Measurements from ENCODE around the gene SYT15B. TPM values are rescaled to one million over a fixed set of nuclear protein-coding genes. Genes with fewer than 3 reads are reported as not detected.
A peak's percentile ranks its signal among the peaks of the same experiment; 100 is the strongest.
"Not testable (repeated sequence)": the region's sequence is repeated elsewhere in the genome, so short reads cannot be mapped to it uniquely, and the experiment has no call there.

Gene SYT15B
- total and polyA plus RNA-seq, 10 of the 15 experiments (the other 5 are each of a cell fraction or from before 2014, with no cell fraction given), result 0.03 to 0.18 TPM; not detected in 8

DNA sequence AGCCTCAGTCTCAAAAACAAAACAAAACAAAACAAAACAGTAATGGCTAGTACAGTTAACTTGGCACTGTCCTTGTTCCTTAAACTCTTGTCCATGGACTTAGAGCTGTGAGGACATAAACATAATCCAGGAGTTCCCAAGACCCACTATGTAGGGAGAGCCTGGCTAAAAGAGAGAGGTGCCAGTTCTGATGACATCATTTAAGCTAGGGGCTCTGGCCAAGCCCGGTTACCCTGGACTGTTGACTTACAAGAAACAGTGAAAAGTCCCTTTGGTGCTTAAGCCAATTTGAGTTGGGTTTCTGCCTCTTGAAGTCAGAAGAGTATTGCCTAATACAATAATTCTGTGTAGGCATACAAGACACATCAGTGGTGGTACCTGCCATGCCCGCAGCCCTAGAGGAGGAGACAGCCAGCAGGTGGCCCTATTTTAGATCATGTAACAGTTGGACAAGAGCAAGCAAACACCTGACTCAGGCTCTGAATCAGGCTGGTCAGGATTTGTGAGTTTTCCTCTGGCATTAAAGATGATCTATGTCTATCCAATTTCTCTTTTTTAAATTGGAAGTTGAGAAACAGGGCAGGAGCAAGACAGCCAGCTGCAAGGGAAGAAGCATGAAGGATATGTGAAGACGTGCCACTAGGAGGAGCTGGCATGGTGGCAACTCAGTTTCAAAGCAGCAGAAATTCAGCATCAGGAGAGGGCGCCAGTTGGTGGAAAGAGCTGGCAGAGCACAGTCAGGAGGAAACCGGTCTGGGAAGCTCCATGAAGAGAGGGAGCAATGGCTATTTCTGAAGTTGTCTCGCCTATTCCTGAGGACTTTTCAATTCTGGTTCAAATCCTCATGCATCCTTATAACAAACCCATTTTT lies 12.2 kb upstream of the SYT15B start:
- H3K27me3 ChIP-seq (replicated peaks in 1 of 2; ENCODE audit: control insufficient read depth in 2 of 2, insufficient read depth in 2 of 2, low read length in 1 of 2); H4K20me1 ChIP-seq (ENCODE audit: control insufficient read depth, insufficient read depth); RAD21 ChIA-PET (ENCODE audit: unreplicated experiment); H3K4me2 ChIP-seq (ENCODE audit: control insufficient read depth, insufficient read depth); DNase-seq (ENCODE audit: low read depth, low spot score); H3K9ac ChIP-seq (ENCODE audit: control insufficient read depth, insufficient read depth, low read length); FAIRE-seq; H3K9me3 ChIP-seq (replicated peaks; ENCODE audit: control insufficient read depth, insufficient read depth, low read length); in situ Hi-C loops (cut with MboI); CTCF ChIA-PET; H3K27ac ChIP-seq (ENCODE audit: control insufficient read depth, insufficient read depth); intact Hi-C loops (cut with micrococcal nuclease; ENCODE audit: unreplicated experiment); H3K36me3 ChIP-seq (ENCODE audit: control insufficient read depth in 2 of 2, insufficient read depth in 2 of 2, low read length in 1 of 2); H3K4me1 ChIP-seq (ENCODE audit: control insufficient read depth, insufficient read depth, low read length); H3K79me2 ChIP-seq (ENCODE audit: control insufficient read depth, insufficient read depth, low read length); SMC1A ChIA-PET (ENCODE audit: uncharacterized antibody, unreplicated experiment); BruUV-seq (replicated peaks); H2AFZ ChIP-seq (ENCODE audit: control insufficient read depth, low read depth, low read length); POLR2A ChIA-PET; H3K4me3 ChIP-seq: not testable (repeated sequence)
- 0% methylated on average over 4 of the region's 6 CpGs for WGBS (ENCODE audit: insufficient coverage, insufficient replicate concordance, low lambda C conversion rate, missing lambda C conversion rate)
- peak; percentile 73 for ATAC-seq
- TF ChIP-seq, protein P1, sequence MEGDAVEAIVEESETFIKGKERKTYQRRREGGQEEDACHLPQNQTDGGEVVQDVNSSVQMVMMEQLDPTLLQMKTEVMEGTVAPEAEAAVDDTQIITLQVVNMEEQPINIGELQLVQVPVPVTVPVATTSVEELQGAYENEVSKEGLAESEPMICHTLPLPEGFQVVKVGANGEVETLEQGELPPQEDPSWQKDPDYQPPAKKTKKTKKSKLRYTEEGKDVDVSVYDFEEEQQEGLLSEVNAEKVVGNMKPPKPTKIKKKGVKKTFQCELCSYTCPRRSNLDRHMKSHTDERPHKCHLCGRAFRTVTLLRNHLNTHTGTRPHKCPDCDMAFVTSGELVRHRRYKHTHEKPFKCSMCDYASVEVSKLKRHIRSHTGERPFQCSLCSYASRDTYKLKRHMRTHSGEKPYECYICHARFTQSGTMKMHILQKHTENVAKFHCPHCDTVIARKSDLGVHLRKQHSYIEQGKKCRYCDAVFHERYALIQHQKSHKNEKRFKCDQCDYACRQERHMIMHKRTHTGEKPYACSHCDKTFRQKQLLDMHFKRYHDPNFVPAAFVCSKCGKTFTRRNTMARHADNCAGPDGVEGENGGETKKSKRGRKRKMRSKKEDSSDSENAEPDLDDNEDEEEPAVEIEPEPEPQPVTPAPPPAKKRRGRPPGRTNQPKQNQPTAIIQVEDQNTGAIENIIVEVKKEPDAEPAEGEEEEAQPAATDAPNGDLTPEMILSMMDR (IDR thresholded peaks at IDR 0.05 in 2 of 3, conservative IDR thresholded peaks at IDR 0.05 in 1 of 3; ENCODE audit: control insufficient read depth in 2 of 3, extremely low read depth in 1 of 3, insufficient read depth in 1 of 3, low read depth in 3 of 3, low read length in 3 of 3), result peak in 2 of 3 experiments; percentile 15 to 25; a peak in 2 of 6 replicates

DNA sequence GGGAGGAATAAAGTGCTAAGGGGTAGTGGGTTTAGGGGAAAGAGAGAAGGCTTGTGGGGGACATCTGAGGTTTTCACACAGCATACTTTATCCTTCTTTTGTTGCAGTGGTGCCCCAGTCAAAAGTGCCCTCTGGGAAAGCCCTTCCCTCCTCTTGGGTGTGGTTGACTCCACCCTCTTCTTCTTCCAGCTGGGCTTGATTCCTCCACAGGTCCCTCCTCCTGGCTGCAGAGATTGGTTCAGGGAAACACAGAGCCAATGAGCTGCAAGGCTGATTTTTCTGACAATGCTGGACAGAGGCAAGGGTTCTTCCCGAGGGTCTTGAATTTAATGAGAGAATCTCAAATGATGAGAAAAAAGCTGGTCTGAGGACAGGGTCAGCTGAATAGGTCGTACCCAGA lies 7.4 kb upstream of the SYT15B start:
- SMC1A ChIA-PET (ENCODE audit: uncharacterized antibody, unreplicated experiment); POLR2A ChIA-PET; H3K4me2 ChIP-seq (ENCODE audit: control insufficient read depth, insufficient read depth); H2AFZ ChIP-seq (ENCODE audit: control insufficient read depth, low read depth, low read length); DNase-seq (ENCODE audit: low read depth, low spot score); H3K79me2 ChIP-seq (ENCODE audit: control insufficient read depth, insufficient read depth, low read length); CTCF ChIA-PET; ATAC-seq; H3K4me1 ChIP-seq (ENCODE audit: control insufficient read depth, insufficient read depth, low read length); intact Hi-C loops (cut with micrococcal nuclease; ENCODE audit: unreplicated experiment); H3K9me3 ChIP-seq (replicated peaks; ENCODE audit: control insufficient read depth, insufficient read depth, low read length); H3K27ac ChIP-seq (ENCODE audit: control insufficient read depth, insufficient read depth); H3K4me3 ChIP-seq; H3K27me3 ChIP-seq (replicated peaks in 1 of 2; ENCODE audit: control insufficient read depth in 2 of 2, insufficient read depth in 2 of 2, low read length in 1 of 2); H3K9ac ChIP-seq (ENCODE audit: control insufficient read depth, insufficient read depth, low read length); in situ Hi-C loops (cut with MboI); FAIRE-seq; RAD21 ChIA-PET (ENCODE audit: unreplicated experiment); BruUV-seq (replicated peaks); H4K20me1 ChIP-seq (ENCODE audit: control insufficient read depth, insufficient read depth); H3K36me3 ChIP-seq (ENCODE audit: control insufficient read depth in 2 of 2, insufficient read depth in 2 of 2, low read length in 1 of 2): not testable (repeated sequence)
- WGBS (ENCODE audit: insufficient coverage, insufficient replicate concordance, low lambda C conversion rate, missing lambda C conversion rate), result no CpG with 5 or more reads among the region's 2 CpGs

GRCh38 chr10:47768578-47769115 lies 5.3 kb upstream of the SYT15B start:
- H3K4me1 ChIP-seq (ENCODE audit: control insufficient read depth, insufficient read depth, low read length); SMC1A ChIA-PET (ENCODE audit: uncharacterized antibody, unreplicated experiment): not testable (repeated sequence)

More at GRCh38 chr10:47768578-47769115, 5.3 kb upstream of the SYT15B start:
- intact Hi-C loops (cut with micrococcal nuclease; ENCODE audit: unreplicated experiment); POLR2A ChIA-PET; FAIRE-seq; CTCF ChIA-PET; H2AFZ ChIP-seq (ENCODE audit: control insufficient read depth, low read depth, low read length); in situ Hi-C loops (cut with MboI); ATAC-seq; H3K9me3 ChIP-seq (replicated peaks; ENCODE audit: control insufficient read depth, insufficient read depth, low read length); H4K20me1 ChIP-seq (ENCODE audit: control insufficient read depth, insufficient read depth); BruUV-seq (replicated peaks); H3K27ac ChIP-seq (ENCODE audit: control insufficient read depth, insufficient read depth); H3K36me3 ChIP-seq (ENCODE audit: control insufficient read depth in 2 of 2, insufficient read depth in 2 of 2, low read length in 1 of 2); H3K4me3 ChIP-seq; H3K27me3 ChIP-seq (replicated peaks in 1 of 2; ENCODE audit: control insufficient read depth in 2 of 2, insufficient read depth in 2 of 2, low read length in 1 of 2); RAD21 ChIA-PET (ENCODE audit: unreplicated experiment); H3K4me2 ChIP-seq (ENCODE audit: control insufficient read depth, insufficient read depth); H3K9ac ChIP-seq (ENCODE audit: control insufficient read depth, insufficient read depth, low read length); H3K79me2 ChIP-seq (ENCODE audit: control insufficient read depth, insufficient read depth, low read length); DNase-seq (ENCODE audit: low read depth, low spot score): not testable (repeated sequence)
- WGBS (ENCODE audit: insufficient coverage, insufficient replicate concordance, low lambda C conversion rate, missing lambda C conversion rate), result 35% methylated on average over 4 of the region's 7 CpGs
